Activated CD4-positive, alpha-beta T cell treated with anti-CD3 and anti-CD28 coated beads for 36 hours (primary cell): ENCODE results near the gene TSSC4. TPM values are rescaled to one million over a fixed set of nuclear protein-coding genes. Genes with fewer than 3 reads are reported as not detected.
A peak's percentile ranks its signal among the peaks of the same experiment; 100 is the strongest.

Experiments
- ATAC-seq: fragments of 200-7000 bp; cut with Tn5 transposase; one replicate; pipeline ENCODE4 v1.10.0; 2021; ENCODE audit warnings: mild to moderate bottlenecking, moderate library complexity
- CTCF ChIA-PET: fragments of 350-600 bp; sonication (Branson Sonifier 250); formaldehyde crosslinking; loops from one replicate; lab custom pipeline; 2021; ENCODE audit warnings: antibody characterized with exemption; lab: Charles Lee
- POLR2A ChIA-PET: fragments of 350-600 bp; sonication (Branson Sonifier 250); formaldehyde crosslinking; loops from one replicate; lab custom pipeline; 2021; ENCODE audit warnings: antibody characterized with exemption, inconsistent platforms; lab: Charles Lee
- DNase-seq: peaks from one replicate; pipeline ENCODE4 v3.0.0-alpha.2; 2020
- H3K27ac Mint-ChIP-seq: one replicate; pipeline ENCODE4 v1.8.0; 2021; ENCODE audit warnings: mixed read lengths
- H3K27me3 Mint-ChIP-seq: one replicate; pipeline ENCODE4 v1.8.0; 2021; ENCODE audit warnings: mixed read lengths
- H3K36me3 Mint-ChIP-seq: one replicate; pipeline ENCODE4 v1.8.0; 2021; ENCODE audit warnings: low read depth, mixed read lengths
- H3K4me1 Mint-ChIP-seq: one replicate; pipeline ENCODE4 v1.8.0; 2021; ENCODE audit warnings: mixed read lengths
- H3K4me3 Mint-ChIP-seq: one replicate; pipeline ENCODE4 v1.8.0; 2021; ENCODE audit warnings: mild to moderate bottlenecking, moderate library complexity, mixed read lengths
- H3K9me3 Mint-ChIP-seq: one replicate; pipeline ENCODE4 v1.8.0; 2021; ENCODE audit warnings: low read depth, mixed read lengths
- intact Hi-C, 2 experiments: fragments of 100-400 bp; cut with DNase I in 1 of 2; cut with micrococcal nuclease in 1 of 2; formaldehyde crosslinking; loops; one replicate each; pipeline versions ENCODE4 v1.14.2 to v1.15.1; 2022 to 2024; cut with DNase I, micrococcal nuclease
- total RNA-seq, 2 experiments: library from RNA; stranded (reverse); gene quantifications; one replicate each; pipeline ENCODE4 v1.2.3, GENCODE V29; 2021

Gene TSSC4
- total RNA-seq, 2 experiments from 2014 or later, result 19.8 to 38.4 TPM

- ATAC-seq (no peak), DNase-seq (no peak)
- no peaks in the 10 kb centered on the region for H3K27me3 Mint-ChIP-seq
- POLR2A ChIA-PET, result no interaction called here
- H3K4me3 Mint-ChIP-seq, result no peak overlapping the region
- peaks cover 7% of the 10 kb centered on the region for H3K36me3 Mint-ChIP-seq
- peak overlapping the region; percentile 51 for H3K27ac Mint-ChIP-seq
- H3K9me3 Mint-ChIP-seq, result no peaks in the 10 kb centered on the region
- intact Hi-C loops, result no loop called here
- H3K4me1 Mint-ChIP-seq, result peaks cover 43% of the 10 kb centered on the region
- CTCF ChIA-PET, result interaction anchor here (1.1 kb wide), 1 partner anchor 31 kb away, joined by 3 read pairs; no protein-coding TSS in a partner anchor
These were observed 11.8 kb upstream of the TSSC4 start for GRCh38 chr11:2388431-2389376.

- H3K27ac Mint-ChIP-seq, result peak overlapping the region; percentile 58
- POLR2A ChIA-PET, result no interaction called here
- intact Hi-C loops, result no loop called here
These were observed 11.0 kb upstream of the TSSC4 start for GRCh38 chr11:2389377-2390026.

GRCh38 chr11:2390091-2390724 is 10.3 kb upstream of the TSSC4 start:
- ChIA-PET POLR2A (no interaction called here), CTCF (interaction anchor here (0.7 to 0.8 kb wide), 2 partner anchors 10 to 102 kb away, joined by 3 read pairs; partner anchors contain the start of gene TSSC4)
- no peaks in the 10 kb centered on the region for H3K27me3 Mint-ChIP-seq
- H3K4me1 Mint-ChIP-seq, result peaks cover 30% of the 10 kb centered on the region
- intact Hi-C loops, result no loop called here
- H3K36me3 Mint-ChIP-seq, result peaks cover 7% of the 10 kb centered on the region
- no peaks in the 10 kb centered on the region for H3K9me3 Mint-ChIP-seq
- ATAC-seq (no peak), DNase-seq (no peak)
- H3K27ac Mint-ChIP-seq, result peak overlapping the region; percentile 58
- no peak overlapping the region for H3K4me3 Mint-ChIP-seq

More at GRCh38 chr11:2389377-2390026, 11.0 kb upstream of the TSSC4 start:
- Mint-ChIP-seq H3K4me1 (peaks cover 37% of the 10 kb centered on the region), H3K36me3 (peaks cover 7% of the 10 kb centered on the region), H3K27me3 (no peaks in the 10 kb centered on the region), H3K4me3 (no peak overlapping the region), H3K9me3 (no peaks in the 10 kb centered on the region)
- CTCF ChIA-PET, result interaction anchor here (0.7 kb wide), 1 partner anchor 101 kb away, joined by 3 read pairs; no protein-coding TSS in a partner anchor
- DNase-seq, result no peak
- ATAC-seq, result no peak

GRCh38 chr11:2390725-2391151 is 9.8 kb upstream of the TSSC4 start:
- ATAC-seq, result no peak
- Mint-ChIP-seq H3K27ac (no peak overlapping the region), H3K4me1 (peaks cover 27% of the 10 kb centered on the region)

GRCh38 chr11:2391181-2391975 is 9.2 kb upstream of the TSSC4 start:
- ChIA-PET POLR2A (no interaction called here), CTCF (no interaction called here)
- Mint-ChIP-seq H3K4me3 (no peak overlapping the region), H3K36me3 (peaks cover 3% of the 10 kb centered on the region), H3K27ac (no peak overlapping the region), H3K27me3 (no peaks in the 10 kb centered on the region), H3K4me1 (peaks cover 20% of the 10 kb centered on the region), H3K9me3 (no peaks in the 10 kb centered on the region)
- DNase-seq (no peak), ATAC-seq (no peak)
- intact Hi-C loops, result no loop called here

More at GRCh38 chr11:2390725-2391151, 9.8 kb upstream of the TSSC4 start:
- CTCF ChIA-PET, result interaction anchor here (0.8 kb wide), 1 partner anchor 10 kb away, joined by 3 read pairs; the partner anchor contains the start of gene TSSC4
- Mint-ChIP-seq H3K36me3 (peaks cover 5% of the 10 kb centered on the region), H3K27me3 (no peaks in the 10 kb centered on the region), H3K9me3 (no peaks in the 10 kb centered on the region), H3K4me3 (no peak overlapping the region)
- intact Hi-C loops, result no loop called here
- POLR2A ChIA-PET, result no interaction called here
- DNase-seq, result no peak

- no peak for ATAC-seq
- ChIA-PET POLR2A (no interaction called here), CTCF (no interaction called here)
- intact Hi-C loops, result no loop called here
- peaks cover 3% of the 10 kb centered on the region for H3K36me3 Mint-ChIP-seq
- no peaks in the 10 kb centered on the region for H3K9me3 Mint-ChIP-seq
- DNase-seq, result no peak
- H3K4me3 Mint-ChIP-seq, result no peak overlapping the region
- no peaks in the 10 kb centered on the region for H3K27me3 Mint-ChIP-seq
- no peak overlapping the region for H3K27ac Mint-ChIP-seq
- H3K4me1 Mint-ChIP-seq, result peaks cover 12% of the 10 kb centered on the region
These were observed 8.2 kb upstream of the TSSC4 start for GRCh38 chr11:2392241-2392959.

GRCh38 chr11:2393111-2393868 is 7.3 kb upstream of the TSSC4 start:
- ChIA-PET POLR2A (no interaction called here), CTCF (no interaction called here)
- H3K36me3 Mint-ChIP-seq, result peaks cover 3% of the 10 kb centered on the region
- DNase-seq (no peak), ATAC-seq (no peak)
- H3K4me3 Mint-ChIP-seq, result no peak overlapping the region
- no peaks in the 10 kb centered on the region for H3K27me3 Mint-ChIP-seq
- H3K27ac Mint-ChIP-seq, result no peak overlapping the region
- no peaks in the 10 kb centered on the region for H3K9me3 Mint-ChIP-seq
- intact Hi-C loops, result no loop called here
- peaks cover 8% of the 10 kb centered on the region for H3K4me1 Mint-ChIP-seq

- Mint-ChIP-seq H3K9me3 (no peaks in the 10 kb centered on the region), H3K27ac (no peak overlapping the region), H3K4me3 (no peak overlapping the region), H3K36me3 (peaks cover 3% of the 10 kb centered on the region), H3K27me3 (no peaks in the 10 kb centered on the region), H3K4me1 (peaks cover 9% of the 10 kb centered on the region)
- ATAC-seq, result no peak
- ChIA-PET POLR2A (no interaction called here), CTCF (no interaction called here)
- intact Hi-C loops, result no loop called here
- no peak for DNase-seq
These were observed 6.4 kb upstream of the TSSC4 start for GRCh38 chr11:2393941-2394817.

GRCh38 chr11:2394818-2395105 is 5.8 kb upstream of the TSSC4 start:
- H3K27me3 Mint-ChIP-seq, result no peaks in the 10 kb centered on the region
- intact Hi-C loops, result loop anchor here in 1 of 2 experiments (5.0 kb wide), 1 partner anchor 1007 kb away; the partner anchor contains the start of gene BRSK2

More at GRCh38 chr11:2394818-2395105, 5.8 kb upstream of the TSSC4 start:
- CTCF ChIA-PET, result no interaction called here
- ATAC-seq (no peak), DNase-seq (no peak)
- no peak overlapping the region for H3K4me3 Mint-ChIP-seq
- POLR2A ChIA-PET, result no interaction called here
- H3K4me1 Mint-ChIP-seq, result peaks cover 5% of the 10 kb centered on the region
- H3K9me3 Mint-ChIP-seq, result no peaks in the 10 kb centered on the region
- no peak overlapping the region for H3K27ac Mint-ChIP-seq
- peaks cover 3% of the 10 kb centered on the region for H3K36me3 Mint-ChIP-seq
